NCI-H1930 (cell line): ENCODE data around the gene SERGEF.

ENCODE experiments used
- DNase-seq, 2 experiments: peaks; one replicate each; lab custom pipeline; 2025; lab: John Stamatoyannopoulos, UW

SERGEF gene

DNA sequence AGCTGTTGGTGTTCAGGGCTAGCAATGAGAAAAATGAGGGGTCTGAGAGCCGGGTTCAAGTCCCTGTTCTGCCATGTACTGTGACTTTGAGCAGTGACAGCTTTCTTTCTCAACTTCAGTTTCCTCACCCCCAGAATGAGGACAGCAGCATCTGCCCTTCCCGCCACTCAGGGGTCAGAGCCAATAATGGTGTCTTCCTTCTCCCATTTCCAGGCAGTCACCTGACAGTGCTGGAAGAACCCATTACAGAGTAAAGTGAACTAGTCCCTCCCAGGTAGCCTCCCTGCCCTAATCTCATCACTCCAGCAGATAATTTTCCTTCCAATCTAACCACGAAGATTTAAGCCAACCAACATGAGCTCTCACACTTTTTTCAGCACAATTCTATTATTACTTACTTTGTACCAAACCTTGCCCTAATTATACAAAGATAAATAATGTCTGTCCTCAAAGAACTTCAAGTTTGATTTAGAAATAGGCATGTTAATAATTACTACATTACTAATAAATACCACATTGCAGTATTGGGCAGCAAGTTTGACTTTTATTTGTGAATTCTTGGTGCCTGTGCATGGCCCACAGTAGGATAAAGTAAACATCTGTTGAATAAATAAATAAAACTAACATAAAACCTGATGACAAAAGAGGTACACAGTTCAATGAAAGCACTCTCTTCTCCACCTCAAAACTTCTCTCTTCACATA lies 61.0 kb downstream of the SERGEF start:
- DNase-seq: no peak

DNA sequence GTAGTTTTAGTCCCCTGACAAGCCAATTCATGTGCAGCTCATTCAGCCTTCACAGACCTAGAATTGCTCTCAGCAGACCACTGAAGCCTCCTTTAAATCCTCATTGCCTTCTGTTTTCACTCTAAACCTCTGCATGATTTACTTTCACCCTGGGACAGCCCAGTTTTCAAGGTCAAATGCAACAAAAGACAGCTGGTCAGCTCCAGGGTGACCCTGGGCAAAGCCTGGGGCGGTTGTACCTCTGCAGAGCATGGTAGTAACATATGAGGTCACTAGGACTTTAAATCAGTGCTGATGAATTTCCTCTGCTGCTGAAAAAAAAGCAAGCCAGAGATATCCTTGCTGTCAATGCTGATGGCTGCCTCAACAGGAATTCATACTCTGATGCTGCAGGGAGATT lies 62.2 kb downstream of the SERGEF start:
- no peak for DNase-seq

GRCh38 chr11:17948296-17948695 lies 64.6 kb downstream of the SERGEF start:
- DNase-seq: no peak

DNA sequence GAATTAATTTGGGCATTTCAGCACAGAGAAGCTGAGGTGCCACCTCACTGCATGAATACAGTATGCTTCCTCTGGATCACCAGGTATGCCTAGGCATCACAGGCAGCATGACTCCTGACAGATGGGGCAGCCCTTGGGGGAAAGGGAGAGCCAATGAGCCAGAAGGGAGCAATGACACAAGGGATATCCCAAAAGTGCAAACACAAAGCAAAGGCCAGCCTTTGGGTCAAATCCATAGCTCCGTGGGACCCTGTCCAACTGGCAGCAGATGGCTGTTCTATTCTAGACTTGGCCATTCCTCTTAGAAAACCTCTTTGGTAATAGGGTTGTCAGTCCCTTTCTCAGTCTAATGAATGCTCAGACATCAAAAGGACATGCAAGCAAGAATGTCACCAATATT lies 73.3 kb downstream of the SERGEF start:
- no peak for DNase-seq

- no peak for DNase-seq
Measured at GRCh38 chr11:17936790-17937189, 76.1 kb downstream of the SERGEF start.

- DNase-seq: no peak
Measured at GRCh38 chr11:17934194-17934593, 78.7 kb downstream of the SERGEF start.

- no peak for DNase-seq
Measured at GRCh38 chr11:17933708-17934107, 79.1 kb downstream of the SERGEF start.

- DNase-seq: no peak
Measured at GRCh38 chr11:17932472-17932871, 80.4 kb downstream of the SERGEF start.

- no peak for DNase-seq
Measured at GRCh38 chr11:17931595-17931994, 81.3 kb downstream of the SERGEF start.

GRCh38 chr11:17930544-17931125 lies 82.2 kb downstream of the SERGEF start:
- no peak for DNase-seq

DNA sequence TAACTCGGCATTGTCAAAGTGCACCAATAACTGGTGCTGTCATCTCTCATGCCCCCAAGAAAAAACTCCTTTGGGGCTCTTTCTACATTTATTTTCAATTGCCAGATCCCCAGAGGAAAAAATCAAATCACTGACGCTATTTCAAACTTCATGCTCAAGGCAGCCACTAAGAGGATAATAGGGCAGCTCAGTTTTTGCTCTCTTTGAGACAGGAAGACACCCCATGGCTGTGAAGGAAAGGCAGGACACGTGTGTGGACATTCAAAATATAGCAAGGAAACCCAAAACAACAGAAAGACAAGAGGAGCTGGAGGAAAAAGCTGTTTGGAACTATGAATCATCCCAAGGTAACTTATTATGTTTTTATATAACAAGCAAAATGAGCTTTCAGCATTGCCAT lies 83.7 kb downstream of the SERGEF start:
- no peak for DNase-seq

DNA sequence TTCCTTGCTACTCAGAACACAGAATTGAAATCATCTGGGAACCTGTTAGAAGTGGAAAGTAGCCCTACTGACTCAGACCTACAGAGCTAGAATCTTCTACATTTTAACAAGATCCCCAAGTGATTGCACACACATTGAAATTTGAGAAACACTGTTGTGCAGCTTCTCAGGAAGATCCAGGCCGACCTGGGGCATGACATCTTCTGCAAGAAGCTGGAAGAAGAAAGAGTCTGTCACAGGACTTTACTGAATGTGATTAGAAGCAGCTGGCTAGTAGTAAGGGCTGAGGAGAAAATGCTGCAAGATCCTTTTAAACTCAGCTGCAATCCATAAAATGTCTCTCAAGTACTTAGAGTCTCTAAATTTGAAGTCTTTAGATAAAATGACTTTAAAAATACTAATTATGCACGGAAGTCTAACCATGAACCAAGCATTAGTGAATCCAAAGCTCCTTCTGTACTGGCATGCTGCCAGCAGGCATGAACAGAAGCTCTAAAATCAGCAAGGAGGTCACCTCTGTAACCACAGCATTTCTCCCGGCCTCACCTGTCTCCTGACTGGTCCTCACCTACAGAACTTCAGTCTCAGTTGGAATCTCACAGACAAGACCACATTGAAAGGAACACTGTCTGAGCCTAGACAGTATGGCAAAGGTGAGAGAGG lies 85.0 kb downstream of the SERGEF start:
- DNase-seq: no peak

DNA sequence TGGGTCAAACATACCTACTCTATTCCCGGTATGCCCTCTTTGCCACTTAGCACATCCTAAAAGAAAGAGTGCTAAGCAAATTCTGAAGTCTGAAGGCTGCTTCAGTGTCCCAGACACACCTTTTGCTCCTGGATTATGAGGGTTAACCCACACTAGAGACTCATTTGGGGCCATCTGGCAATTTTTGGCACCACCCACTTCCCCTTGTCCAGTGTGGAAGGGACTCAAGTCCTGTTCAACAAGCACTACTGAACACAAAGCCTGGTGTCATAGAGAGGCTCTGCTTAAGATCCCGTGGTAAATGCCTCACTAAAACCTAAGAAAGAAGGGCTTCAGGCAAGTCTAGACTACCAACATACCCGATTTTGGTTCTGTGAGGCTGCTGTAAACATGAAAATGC lies 85.8 kb downstream of the SERGEF start:
- DNase-seq: no peak

GRCh38 chr11:17924713-17925112 lies 88.1 kb downstream of the SERGEF start:
- DNase-seq: no peak

GRCh38 chr11:17923217-17923616 lies 89.6 kb downstream of the SERGEF start:
- DNase-seq: no peak

- DNase-seq: no peak
Measured at GRCh38 chr11:17922416-17922788, 90.4 kb downstream of the SERGEF start.

- DNase-seq: no peak
Measured at GRCh38 chr11:17921659-17922415, 91.0 kb downstream of the SERGEF start.

- no peak for DNase-seq
Measured at GRCh38 chr11:17918049-17918605, 94.7 kb downstream of the SERGEF start.

- no peak for DNase-seq
Measured at GRCh38 chr11:17917556-17917955, 95.3 kb downstream of the SERGEF start.

DNA sequence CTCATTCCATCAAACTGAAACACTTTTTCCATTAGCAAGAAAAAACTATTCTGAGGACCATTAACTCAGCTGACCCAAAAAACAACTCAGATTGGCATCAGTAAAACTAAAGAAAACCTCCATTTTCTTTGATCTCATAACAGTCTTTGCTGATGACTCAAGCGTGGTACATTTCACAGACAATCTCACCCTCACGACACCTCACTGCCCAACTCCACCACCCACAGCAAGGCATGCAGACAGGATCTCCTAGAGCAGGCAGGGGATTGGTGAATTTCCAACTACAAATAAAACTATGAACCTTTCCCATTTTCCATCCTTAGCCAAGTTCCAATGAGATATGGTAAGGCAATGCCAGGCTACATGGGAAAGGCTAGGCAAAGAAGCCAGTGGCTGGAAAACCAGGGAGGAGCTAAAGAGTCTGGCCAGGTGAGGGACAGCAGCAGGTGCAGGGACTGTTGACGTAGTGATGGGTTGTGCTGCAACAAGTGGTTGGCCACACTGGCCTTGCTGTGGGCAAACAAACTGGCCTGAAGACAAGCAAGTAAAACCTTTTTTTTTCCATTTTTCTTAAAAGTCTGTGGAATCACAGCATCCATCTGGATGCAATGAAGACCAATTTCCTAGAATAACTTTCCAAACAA lies 97.2 kb downstream of the SERGEF start:
- no peak for DNase-seq

GRCh38 chr11:17914957-17915356 lies 97.9 kb downstream of the SERGEF start:
- no peak for DNase-seq

GRCh38 chr11:17907046-17907445 lies 105.8 kb downstream of the SERGEF start:
- DNase-seq: no peak
